NCI-H2171 treated with DMSO at 0.1 percent for 48 hours (cell line): ENCODE data around the gene ADAMTS2.
A peak's percentile ranks its signal among the peaks of the same experiment; 100 is the strongest.

Source experiments
- DNase-seq: peaks from one replicate; lab custom pipeline; 2025; lab: John Stamatoyannopoulos, UW

ADAMTS2 gene

DNA sequence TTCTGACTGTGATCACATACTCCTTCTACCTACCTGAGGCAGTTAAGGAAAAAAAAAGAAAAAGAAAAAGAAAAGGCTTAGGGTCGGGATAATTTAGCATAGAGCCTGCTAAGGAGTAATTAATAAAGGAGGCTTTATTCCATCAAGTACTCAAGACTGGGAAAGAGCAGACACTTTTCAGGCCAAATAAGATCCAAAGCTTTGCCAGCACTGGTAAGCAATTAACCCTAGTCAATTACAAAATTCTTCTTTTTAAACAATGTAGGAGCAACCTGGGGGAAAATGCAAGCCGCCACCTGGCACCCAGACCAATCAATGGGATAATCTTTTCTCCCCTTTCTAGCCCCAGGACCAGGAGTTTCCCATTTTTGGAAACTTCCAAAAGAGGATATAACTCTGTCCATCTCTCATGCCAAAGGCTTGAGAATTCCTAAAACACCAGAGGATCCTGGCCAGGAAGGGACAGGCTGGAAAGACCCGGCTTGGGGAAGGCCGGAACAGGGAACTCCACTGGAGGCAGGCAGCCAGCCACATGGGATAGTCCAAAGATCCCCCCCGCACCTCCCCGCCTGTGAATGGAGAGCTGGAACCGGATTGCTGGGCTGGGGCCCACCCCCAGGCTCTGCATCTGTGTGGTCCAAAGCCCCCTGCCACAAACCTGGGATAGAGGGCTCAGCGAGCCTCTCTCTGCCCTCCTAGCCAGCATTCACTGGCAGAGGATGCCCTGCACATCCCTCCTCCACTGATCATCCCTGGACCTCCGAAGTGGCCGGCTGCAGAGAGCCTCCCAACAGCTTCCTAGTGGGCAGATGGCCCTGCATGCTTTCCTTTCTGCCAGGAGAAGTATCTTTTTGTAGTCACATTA lies 167.3 kb downstream of the ADAMTS2 start:
- DNase-seq: no peak

GRCh38 chr5:179176571-179177230 lies 168.6 kb downstream of the ADAMTS2 start:
- DNase-seq: no peak

- no peak for DNase-seq
These were observed 169.1 kb downstream of the ADAMTS2 start for GRCh38 chr5:179176166-179176565.

GRCh38 chr5:179171816-179172745 lies 173.2 kb downstream of the ADAMTS2 start:
- no peak for DNase-seq

GRCh38 chr5:179171251-179171815 lies 173.9 kb downstream of the ADAMTS2 start:
- DNase-seq: peak; percentile 1

DNA sequence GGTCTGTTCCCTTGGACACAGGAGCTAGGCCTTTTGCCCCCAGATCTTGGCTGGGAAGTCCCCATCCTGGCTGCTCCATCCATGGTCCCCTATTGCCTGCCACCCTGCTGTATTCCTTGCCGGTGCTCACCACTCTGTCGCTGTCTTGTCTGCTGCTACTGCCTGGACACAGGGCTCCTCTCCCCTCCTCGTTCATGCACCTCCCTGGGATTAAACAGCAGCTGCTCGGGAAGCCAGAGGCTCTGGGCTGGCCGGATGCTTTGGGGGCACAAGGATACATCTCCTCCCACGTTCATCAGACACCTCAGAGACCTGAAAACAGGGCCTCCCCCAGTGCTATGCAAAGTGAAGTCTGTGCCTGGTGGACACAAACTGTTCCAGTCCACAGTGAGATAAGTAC lies 174.7 kb downstream of the ADAMTS2 start:
- no peak for DNase-seq

DNA sequence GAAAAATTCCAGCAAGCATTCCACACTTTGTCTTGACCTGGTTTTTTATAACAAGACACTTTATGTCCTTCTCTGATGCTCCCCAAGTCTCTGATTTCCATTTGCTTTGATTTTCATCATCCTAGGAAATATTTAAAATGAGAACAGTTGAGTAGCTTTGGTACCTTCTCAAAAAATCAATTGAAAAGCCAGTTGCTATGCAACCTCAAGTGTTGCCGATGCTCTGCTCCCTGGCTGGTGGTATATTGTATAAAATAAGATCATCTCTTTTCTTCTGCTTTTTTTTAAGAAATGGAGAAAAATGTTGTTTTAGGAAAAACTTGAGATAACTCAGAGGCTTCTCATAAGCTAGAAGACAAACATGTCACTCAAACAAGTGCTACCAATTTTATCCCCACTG lies 175.4 kb downstream of the ADAMTS2 start:
- no peak for DNase-seq

- DNase-seq: no peak
These were observed 176.6 kb downstream of the ADAMTS2 start for GRCh38 chr5:179168664-179169063.

GRCh38 chr5:179167871-179168451 lies 177.3 kb downstream of the ADAMTS2 start:
- DNase-seq: no peak

DNA sequence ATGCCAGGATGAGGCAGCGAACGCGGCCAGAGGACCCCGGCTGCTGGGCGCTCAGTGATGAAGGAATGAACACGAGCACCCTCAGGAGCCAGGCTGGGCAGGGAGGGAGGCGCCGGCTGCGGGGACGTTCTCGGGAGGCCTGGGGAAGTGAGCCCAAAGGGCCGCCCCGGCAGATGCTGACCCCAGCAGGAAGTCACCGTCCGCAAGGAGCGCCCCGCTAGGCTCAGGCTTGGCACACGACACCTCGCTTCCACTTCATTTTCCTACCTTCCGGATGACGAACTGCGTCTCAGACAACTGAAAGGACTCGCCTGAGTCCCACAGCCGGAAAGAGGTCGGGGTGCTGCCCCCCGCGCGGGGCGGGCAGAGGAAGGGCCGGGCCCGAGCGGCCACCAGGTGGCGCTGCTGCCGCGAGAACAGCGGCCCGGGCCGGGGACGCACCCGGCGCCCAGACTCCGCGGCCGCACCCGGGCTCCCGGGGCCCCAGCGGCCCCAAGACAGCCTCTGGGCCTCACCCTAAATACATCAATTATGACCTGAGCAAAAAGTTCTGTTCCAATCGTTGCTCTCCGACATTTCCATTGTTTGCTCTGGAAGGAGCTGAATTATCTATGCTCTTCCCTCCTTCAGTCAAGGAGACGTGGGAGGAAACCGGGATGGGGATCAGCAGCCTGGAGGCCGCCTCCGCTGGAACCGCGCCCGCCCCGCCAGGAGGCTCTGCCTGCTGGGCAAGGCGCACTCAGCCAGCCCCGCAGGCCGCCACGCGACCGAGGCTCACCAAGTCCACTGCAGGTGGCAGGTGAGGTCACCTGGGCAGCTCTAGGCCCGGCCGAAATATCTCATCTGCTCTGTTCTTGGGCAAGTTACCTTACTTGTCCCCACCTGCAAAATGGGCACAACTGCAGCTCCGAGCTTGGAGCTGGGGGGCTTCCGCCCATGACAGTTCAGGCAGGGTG lies 178.1 kb downstream of the ADAMTS2 start:
- DNase-seq: peak; percentile 13

DNA sequence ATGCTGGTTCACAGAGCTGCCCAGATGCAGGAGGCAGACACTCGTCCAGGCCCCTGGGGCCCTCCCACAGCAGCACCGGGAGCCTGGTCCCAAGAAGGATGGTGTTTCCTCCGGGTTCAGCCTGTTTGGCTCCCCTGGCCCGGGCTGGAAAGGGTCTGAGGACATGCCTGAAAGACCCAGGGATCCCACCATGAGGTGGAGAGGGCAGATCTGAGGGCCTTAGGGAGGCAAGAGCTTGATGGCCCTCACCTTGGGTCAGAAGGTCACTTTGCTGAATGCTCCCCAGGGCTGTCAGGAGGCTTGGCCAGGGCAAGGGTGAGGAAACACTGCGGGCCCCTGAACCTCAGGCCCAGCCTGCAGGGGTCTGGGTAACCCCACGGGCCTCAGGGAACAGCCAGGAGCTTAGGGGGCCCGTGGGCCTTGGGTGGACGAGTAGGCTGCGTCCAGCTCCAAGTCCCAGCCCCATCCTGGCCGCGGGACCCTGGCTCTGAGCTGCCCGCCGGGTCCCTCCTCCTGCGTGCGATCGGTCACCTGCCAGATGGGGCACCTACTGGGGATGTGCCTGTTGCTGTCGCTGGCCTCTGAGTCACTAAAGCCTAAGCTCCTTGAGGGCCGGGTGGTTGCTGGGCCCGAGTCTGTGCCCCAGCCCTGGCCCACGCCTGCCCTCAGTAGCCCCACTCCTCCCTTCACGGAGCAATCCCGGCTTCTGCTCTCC lies 178.9 kb downstream of the ADAMTS2 start:
- no peak for DNase-seq

GRCh38 chr5:179165421-179166170 lies 179.7 kb downstream of the ADAMTS2 start:
- no peak for DNase-seq

DNA sequence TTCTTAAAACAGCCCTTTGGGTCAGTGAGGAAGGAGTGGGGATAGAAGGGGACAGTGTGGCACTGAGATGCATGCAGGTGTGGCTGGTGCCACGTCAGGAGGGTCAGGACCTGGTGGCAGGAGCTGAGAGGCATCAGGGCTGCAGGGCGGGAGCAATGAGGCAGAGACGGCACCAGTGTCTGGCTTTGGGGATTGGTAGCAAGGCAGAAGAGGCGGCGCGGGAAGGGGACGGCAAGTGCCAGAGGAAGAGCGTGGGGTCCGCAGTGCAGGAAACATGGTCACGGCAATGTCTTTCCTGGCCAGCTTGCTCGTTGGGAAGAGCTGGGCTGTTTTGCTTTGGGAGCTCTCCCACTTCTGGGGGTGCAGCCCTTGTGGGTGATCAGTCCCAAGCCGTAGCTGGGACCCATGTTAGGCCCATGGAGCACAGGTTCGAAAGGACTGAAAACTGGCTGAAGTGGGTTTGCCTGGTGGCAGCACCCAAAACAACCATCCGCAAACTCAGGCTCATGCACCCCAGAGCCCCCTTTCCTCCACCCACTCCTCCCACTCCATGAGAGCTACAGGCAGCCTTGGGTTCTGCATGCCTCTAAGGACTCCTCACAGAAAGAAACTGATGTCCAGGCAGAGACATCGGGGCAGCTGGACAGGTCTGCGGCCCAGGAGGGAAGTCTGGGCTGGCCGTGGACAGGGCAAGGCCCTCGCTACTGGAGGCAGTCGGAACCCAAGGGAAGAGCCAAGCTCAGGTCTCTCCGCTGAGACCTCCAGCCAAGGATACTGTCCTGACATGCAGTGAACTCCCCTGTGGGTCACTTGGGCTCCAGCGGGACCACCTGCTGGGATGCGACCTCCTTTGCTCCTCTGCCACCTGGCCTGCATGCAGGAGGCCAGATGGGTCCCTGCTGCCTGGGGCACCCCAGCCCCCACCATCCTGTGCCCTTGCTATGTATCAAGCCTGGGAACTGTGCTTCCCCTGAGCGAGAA lies 180.6 kb downstream of the ADAMTS2 start:
- no peak for DNase-seq

DNA sequence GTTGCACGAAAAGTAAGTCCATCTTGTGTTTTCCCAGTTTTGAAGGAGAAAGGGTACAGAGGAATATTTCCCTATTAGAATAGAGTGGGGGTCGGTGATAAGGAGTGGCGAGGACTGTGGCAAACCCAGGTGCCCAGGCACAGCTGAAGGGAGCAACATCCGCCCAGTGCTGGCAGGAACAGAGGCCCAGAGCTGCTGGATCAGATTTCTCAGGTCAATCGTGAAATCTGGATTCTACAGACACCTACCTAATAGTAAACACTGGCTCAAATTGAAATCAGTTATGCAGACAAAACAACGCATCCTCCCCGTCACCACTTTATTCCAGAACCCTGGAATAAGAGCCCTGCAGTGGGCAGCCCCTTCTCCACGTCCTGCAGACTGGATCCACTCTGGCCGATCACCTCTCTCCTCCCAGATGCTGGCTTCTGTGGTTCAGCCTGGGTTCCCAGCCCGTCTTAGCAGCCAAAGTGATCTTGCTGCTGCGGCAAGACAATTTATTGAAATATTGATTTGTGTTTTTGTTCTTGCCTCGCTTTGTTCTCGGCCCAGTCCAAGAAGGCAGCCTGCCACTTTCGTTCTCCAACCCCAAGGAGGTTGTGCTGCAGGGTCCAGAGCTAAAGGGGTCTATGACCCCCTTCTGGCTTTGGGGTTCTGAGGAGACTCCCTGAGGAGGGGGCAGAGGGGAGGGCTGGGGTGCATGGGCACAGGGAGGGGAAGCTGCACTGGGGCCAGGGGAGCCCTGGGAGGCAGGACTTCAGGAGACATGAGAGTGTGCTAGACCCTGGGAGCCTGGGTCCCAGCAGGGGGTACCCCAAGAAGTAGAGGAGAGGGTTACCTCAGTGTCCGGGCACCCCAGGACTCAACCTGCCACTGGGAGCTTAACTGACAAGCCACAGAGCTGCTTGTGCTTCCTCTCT lies 181.8 kb downstream of the ADAMTS2 start:
- no peak for DNase-seq

DNA sequence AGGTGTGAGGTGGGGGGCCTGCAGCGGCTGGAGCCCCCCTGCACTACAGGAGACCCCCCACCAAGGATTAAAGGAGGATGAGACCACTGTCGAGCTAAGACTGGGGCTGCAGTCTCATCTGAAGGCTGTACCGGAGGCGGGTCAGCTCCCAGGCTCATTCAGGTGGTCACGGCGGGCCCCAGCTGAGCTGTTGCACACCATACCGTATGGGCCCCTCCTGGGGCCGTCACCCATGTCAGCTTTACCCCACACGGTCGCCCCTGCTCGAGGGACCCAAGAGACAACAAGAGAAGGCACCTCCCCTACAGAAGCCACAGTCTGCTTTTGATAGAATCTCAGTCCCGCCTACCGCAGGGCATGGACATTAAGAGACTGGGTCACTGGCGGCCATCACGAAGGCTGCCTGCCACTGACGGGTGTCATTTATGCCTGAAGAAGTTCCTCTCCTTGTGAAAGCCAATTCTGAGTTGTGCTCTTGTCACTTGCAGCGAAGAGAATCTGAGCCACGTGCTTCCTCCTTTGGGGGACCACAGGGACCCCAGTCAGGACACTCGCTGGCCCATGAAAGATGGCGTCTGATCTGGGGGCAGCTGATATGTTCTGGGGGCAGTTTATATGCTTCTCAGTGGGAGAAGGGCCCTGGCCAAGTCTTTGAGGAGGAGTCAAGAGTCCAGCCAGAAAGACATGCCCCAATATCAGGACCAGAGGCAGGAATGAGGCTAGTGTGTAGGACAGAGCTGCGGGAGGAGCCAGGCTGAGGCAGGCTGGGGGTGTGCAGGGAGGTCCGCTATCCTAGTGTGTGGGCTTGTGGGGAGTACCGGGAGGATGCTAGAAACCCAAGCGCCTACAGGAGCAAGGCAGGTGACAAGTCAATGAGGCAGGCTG lies 182.7 kb downstream of the ADAMTS2 start:
- DNase-seq: no peak

DNA sequence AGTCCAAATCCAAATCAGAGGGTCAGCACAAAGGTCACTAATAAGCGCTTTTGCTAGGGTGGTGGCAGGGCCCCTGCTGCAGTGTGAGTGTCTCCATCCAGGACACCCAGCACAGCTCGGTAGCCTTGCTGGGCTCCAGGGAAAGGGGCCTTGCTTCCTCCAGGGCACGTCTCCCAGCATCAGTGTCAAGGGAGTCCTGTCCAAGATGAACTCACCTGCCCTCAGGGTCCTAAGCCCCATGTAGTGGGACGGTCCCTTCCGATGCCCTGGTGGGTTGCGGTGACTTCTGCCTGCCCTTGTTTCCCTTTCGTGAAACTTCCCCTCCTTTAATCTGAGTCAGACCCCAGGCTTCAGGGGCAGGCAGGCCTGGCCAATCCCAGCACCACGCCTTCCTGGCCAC lies 183.4 kb downstream of the ADAMTS2 start:
- DNase-seq: no peak
